Measurements from ENCODE around the gene NCK2. TPM values are rescaled to one million over a fixed set of nuclear protein-coding genes. Genes with fewer than 3 reads are reported as not detected.

Gene NCK2
- total RNA-seq, 2 donors from 2014 or later, result 31.7 to 39.3 TPM

DNA sequence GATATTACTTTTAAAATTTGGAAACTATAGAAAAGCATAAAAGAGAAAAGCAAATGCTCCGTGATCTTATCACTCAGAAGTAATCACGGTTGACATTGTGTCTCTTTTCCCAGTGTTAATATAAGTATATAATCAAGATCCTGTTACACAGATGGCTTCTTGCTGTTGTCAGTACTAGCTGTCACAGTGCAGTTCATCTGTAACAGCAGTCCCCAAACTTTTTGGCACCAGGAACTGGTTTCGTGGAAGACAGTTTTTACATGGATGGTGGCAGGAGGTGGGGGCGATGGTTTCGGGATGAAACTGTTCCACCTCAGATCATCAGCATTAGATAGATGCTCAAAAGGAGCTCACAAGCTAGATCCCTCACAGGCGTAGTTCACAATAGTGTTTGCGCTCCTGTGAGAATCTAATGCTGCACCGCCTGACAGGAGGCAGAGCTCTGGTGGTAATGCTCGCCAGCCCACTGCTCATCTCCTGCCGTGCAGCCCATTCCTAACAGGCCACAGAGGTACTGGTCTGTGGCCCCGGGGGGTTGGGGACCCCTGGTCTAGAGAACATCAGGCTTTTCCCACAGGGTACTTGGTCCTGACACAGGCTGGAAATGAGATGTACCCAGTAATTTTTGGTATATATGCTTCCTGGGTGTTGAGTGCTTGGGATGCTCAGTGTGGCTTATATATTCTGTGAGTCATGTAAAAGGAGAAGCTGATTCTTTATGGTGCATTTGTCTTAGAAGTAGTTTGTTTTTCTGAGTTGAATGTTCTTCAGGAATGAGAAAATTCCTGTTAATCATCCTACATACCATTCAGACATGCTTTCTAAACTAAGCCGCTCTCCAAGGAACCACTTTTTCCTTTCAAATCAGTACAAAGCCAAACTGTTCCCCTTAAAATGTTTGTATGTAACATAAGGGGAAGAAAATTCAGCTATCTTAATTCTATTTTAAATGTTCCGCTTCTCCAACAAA lies 121.8 kb downstream of the NCK2 start:
- Histone ChIP-seq H3K9me3 (no peaks in the 10 kb centered on the region), H3K4me3 (no peak overlapping the region), H3K36me3 (no peaks in the 10 kb centered on the region), H3K27me3 (no peaks in the 10 kb centered on the region), H3K4me1 (peaks cover 0 to 33% of the 10 kb centered on the region in 2 donors), H3K27ac (no peak overlapping the region)
- no peak for DNase-seq (ENCODE audit: low spot score)
- TF ChIP-seq, protein P1, sequence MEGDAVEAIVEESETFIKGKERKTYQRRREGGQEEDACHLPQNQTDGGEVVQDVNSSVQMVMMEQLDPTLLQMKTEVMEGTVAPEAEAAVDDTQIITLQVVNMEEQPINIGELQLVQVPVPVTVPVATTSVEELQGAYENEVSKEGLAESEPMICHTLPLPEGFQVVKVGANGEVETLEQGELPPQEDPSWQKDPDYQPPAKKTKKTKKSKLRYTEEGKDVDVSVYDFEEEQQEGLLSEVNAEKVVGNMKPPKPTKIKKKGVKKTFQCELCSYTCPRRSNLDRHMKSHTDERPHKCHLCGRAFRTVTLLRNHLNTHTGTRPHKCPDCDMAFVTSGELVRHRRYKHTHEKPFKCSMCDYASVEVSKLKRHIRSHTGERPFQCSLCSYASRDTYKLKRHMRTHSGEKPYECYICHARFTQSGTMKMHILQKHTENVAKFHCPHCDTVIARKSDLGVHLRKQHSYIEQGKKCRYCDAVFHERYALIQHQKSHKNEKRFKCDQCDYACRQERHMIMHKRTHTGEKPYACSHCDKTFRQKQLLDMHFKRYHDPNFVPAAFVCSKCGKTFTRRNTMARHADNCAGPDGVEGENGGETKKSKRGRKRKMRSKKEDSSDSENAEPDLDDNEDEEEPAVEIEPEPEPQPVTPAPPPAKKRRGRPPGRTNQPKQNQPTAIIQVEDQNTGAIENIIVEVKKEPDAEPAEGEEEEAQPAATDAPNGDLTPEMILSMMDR (IDR thresholded peaks at IDR 0.05), result no peak

DNA sequence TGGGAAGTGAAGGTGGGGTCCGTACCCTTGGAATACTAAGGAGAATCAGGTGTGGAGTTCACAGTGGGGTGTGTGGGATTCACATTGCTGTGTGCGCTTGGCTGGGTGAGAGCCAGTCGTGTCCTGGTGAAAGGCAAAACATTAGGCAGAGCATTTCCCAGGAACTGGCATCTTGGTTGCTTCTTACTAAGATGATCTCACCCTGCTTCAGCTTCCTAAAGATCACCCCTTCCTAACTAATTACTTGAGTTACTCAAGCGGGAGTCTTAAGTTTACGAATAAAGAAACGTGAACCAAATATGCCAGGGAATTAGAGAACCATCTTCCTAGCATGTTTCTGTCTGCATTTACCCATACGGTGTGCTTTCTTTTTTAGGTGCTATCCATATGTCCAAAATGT lies 122.9 kb downstream of the NCK2 start:
- H3K9me3 ChIP-seq, result no peaks in the 10 kb centered on the region
- no peaks in the 10 kb centered on the region for H3K27me3 ChIP-seq
- no peak for DNase-seq (ENCODE audit: low spot score)
- peaks cover 0 to 39% of the 10 kb centered on the region in 2 donors for H3K4me1 ChIP-seq
- no peaks in the 10 kb centered on the region for H3K36me3 ChIP-seq
- TF ChIP-seq, protein P1 (IDR thresholded peaks at IDR 0.05), result no peak
- H3K27ac ChIP-seq, result no peak overlapping the region
- H3K4me3 ChIP-seq, result no peak overlapping the region

DNA sequence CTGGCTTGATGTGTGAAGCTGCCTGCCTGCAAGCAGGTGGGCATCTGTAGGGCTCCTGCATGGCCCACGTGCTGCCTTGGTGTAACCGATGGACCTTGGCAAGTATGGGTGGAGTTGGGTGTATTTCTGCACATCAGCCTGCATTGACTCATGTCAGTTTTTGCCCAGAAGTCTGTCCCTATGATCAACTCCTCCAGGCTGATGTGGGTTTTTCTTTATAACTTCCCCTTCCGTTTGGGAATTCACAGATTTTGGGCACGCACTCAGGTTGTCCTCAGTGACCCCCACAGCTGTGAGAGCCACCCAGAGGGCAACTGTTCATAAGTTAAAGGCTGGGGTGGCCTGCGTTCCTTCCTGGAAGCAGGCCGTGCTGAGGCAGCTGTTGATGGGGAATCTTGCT lies 123.3 kb downstream of the NCK2 start:
- TF ChIP-seq, protein P1 (IDR thresholded peaks at IDR 0.05), result no peak
- DNase-seq (ENCODE audit: low spot score), result no peak
- Histone ChIP-seq H3K9me3 (no peaks in the 10 kb centered on the region), H3K4me1 (peaks cover 0 to 43% of the 10 kb centered on the region in 2 donors), H3K4me3 (no peak overlapping the region), H3K27ac (no peak overlapping the region), H3K27me3 (no peaks in the 10 kb centered on the region), H3K36me3 (no peaks in the 10 kb centered on the region)

DNA sequence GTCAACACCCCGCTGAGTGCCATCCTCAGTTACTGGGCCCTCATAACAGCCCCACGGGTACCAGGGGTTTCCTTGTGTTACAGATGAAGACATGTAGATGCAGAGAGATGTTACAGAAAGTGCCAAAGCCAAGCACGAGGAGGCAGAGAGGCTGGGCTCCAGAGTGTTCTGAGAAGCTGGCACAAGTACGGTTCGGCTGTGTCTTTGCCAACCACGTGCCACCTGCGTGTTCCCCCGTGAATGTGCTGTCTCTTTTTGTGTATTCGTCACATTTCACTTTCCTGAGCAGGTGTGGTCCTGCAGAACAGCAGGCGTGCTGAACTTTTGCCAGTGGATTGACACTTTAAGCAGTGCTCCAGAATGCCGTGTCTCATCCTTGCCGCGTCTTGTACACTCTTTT lies 124.6 kb downstream of the NCK2 start:
- DNase-seq (ENCODE audit: low spot score), result no peak
- Histone ChIP-seq H3K36me3 (no peaks in the 10 kb centered on the region), H3K4me3 (no peak overlapping the region), H3K4me1 (peaks cover 0 to 47% of the 10 kb centered on the region in 2 donors), H3K27me3 (no peaks in the 10 kb centered on the region), H3K9me3 (no peaks in the 10 kb centered on the region), H3K27ac (no peak overlapping the region)
- TF ChIP-seq, protein P1 (IDR thresholded peaks at IDR 0.05), result no peak

DNA sequence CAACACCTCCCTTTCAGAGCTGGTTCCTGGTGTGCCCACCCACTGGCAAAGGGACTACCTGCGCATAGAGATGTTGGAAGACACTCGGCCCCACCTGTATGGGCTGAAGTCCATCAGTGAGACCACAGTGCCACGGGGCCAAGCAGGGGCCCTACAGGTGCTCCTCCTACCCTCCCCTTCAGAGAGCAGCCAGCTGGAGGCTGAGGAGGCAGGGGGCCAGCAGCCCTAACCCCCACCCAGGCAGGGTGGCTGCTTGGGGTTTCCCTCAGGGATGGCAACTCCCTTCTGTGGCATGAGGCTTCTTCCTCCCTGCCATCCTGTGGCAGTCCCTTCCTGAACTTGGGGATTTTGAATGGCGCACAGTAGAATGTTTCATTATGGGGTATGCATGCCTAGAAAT lies 125.3 kb downstream of the NCK2 start:
- Histone ChIP-seq H3K4me3 (no peak overlapping the region), H3K4me1 (peaks cover 0 to 41% of the 10 kb centered on the region in 2 donors), H3K9me3 (no peaks in the 10 kb centered on the region), H3K36me3 (no peaks in the 10 kb centered on the region), H3K27ac (no peak overlapping the region), H3K27me3 (no peaks in the 10 kb centered on the region)
- no peak for DNase-seq (ENCODE audit: low spot score)
- TF ChIP-seq, protein P1 (IDR thresholded peaks at IDR 0.05), result no peak
